ENCODE results near the gene PPY.

DNA sequence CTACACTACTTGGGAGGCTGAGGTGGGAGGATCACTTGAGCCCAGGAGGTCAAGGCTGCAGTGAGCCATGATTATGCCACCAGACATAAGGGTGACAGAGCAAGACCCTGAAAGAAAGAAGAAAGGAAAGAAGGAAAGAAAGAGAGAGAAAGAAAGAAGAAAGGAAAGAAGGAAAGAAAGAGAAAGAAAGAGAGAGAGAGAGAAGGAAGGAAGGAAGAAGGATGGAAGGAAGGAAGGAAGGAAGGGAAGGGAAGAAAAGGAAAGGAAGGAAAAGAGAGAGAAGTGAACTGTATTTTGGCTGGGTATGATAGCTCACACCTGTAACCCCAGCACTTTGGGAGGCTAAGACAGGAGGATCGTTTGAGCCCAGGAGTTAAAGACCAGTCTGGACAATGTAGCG is 35.8 kb upstream of the PPY start:
- TF ChIP-seq TAF1 (IDR thresholded peaks at IDR 0.05; ENCODE audit: low read depth, low read length) (no peak), POLR2AphosphoS5 (IDR thresholded peaks at IDR 0.05; ENCODE audit: low read depth, low read length) (no peak), POLR2A (IDR thresholded peaks at IDR 0.05; ENCODE audit: low read depth, low read length) (no peak), SPI1 (IDR thresholded peaks at IDR 0.05; ENCODE audit: low read depth, low read length) (no peak), POU2F2 (IDR thresholded peaks at IDR 0.05; ENCODE audit: low read depth, low read length) (no peak), PAX5 (IDR thresholded peaks at IDR 0.05; ENCODE audit: insufficient read depth, low read length, severe bottlenecking) (no peak)
